LNCaP clone FGC (cell line): ENCODE measurements around the gene BMPR1B.

ENCODE experiments used
- DNase-seq: peaks from one replicate; pipeline ENCODE4 v3.0.0-alpha.2; 2011; ENCODE audit warnings: low read depth
- H3K4me3 ChIP-seq: 2 replicates; pipeline ENCODE4 v1.5.1; 2011; ENCODE audit warnings: mild to moderate bottlenecking, low read depth, low read length, control low read depth
- TF ChIP-seq, protein P1 (sequence below): IDR thresholded peaks from 2 replicates; pipeline ENCODE4 v1.5.1; 2012; ENCODE audit warnings: mild to moderate bottlenecking; ENCODE audit not compliant: control insufficient read depth, insufficient read depth; ENCODE audit errors: extremely low read depth

BMPR1B gene

DNA sequence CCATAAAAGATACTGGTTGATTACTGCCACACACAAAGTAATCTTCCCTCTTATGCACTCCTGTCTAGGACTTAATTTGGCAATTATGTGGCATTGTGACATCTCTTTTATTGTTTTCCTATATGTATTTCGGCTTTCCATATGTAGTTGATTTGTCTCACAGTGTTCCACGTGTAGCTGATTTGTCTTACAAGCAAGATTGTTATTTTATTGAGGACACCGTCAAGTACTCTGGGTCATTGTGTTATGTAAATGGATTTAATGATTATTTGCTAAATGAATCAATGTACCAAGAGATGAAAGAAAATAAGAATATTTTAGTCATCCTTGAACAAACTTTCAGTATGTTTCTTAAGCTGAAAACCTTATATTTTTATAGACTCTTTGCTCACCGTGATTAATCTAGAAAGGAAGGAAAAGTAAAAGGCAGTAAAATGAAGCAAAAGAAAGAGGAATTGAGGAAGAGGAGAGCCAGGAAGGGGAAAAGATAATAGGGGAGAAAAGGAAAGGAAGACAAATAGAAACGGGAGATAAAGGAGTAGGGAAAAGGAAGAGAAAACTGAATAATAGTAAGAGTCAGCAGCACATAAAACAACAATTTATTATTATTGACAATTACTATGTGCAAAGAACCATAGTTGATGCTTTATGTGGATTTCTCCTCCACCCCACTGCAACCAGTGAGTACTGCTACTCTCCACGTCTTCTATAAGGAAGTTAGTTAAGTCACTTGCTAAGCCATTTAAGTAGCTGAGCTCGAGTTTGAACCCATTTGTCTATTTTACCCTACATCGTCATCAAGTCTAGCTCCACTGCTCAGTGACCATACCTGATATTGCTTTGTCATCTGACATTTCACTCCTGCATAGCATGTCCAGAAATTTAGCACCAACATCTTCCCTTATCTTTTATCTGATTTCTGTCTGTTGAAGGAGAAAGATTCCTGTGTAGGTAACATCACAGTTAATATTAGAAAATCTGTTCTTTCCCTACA, 336.5 kb downstream of the BMPR1B start:
- DNase-seq, result peak; percentile 76
- peak overlapping the region; percentile 17; the same call in 1 of the 2 replicates for H3K4me3 ChIP-seq
- TF ChIP-seq, protein P1, sequence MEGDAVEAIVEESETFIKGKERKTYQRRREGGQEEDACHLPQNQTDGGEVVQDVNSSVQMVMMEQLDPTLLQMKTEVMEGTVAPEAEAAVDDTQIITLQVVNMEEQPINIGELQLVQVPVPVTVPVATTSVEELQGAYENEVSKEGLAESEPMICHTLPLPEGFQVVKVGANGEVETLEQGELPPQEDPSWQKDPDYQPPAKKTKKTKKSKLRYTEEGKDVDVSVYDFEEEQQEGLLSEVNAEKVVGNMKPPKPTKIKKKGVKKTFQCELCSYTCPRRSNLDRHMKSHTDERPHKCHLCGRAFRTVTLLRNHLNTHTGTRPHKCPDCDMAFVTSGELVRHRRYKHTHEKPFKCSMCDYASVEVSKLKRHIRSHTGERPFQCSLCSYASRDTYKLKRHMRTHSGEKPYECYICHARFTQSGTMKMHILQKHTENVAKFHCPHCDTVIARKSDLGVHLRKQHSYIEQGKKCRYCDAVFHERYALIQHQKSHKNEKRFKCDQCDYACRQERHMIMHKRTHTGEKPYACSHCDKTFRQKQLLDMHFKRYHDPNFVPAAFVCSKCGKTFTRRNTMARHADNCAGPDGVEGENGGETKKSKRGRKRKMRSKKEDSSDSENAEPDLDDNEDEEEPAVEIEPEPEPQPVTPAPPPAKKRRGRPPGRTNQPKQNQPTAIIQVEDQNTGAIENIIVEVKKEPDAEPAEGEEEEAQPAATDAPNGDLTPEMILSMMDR, result no peak

DNA sequence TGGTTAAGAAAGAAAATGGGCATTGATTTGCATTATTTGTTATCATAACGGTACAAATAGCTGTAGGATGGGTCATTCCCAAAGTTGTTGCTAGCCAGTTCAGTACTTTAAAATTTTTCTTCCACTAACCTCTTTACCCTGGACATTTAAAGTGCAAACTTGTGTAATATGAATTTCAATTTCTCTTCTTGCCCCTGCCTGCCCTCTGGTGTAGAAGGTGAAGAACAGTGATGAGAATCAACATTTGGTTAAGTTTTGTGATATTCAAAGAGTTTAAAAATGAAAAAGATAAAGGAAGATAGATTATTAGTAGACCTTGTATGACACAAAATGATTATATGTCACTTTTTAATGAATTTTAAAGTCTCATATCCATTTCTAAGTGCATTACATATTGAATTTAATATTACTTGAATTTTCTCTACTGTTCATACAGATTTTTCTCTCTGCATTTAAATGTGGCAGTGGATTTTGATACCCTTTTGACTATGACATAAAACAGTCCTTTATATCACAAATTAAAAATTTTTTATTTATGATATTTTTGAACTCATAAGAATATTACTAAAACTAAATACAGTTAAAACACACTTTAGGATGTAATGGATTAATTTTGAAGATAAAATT, 337.7 kb downstream of the BMPR1B start:
- DNase-seq, result no peak
- H3K4me3 ChIP-seq, result no peak overlapping the region
- TF ChIP-seq, protein P1, result peak; percentile 79

- peak; percentile 93 for DNase-seq
- TF ChIP-seq, protein P1, result peak; percentile 47
- no peak overlapping the region for H3K4me3 ChIP-seq
Measured at GRCh38 chr4:95102162-95102790, 344.5 kb downstream of the BMPR1B start.

DNA sequence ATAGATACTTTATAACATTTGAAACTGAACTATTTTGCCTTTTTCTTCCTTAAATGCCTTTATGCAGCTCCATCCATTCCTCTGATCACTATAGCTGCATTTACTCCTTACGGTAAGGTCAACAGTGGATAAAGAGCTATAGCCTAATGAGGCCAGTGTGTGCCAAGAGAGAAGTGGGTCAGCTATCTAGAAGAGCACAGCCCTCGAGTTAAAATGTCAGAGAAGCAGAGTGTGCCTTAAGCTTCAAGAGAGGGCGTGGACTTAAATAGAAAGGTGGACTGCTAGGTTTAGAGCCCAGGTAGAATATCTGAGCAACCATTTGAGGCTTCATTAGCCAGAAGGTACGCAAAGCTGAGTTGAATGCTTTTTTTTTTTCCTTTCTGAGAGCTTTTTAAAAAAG, 347.4 kb downstream of the BMPR1B start:
- no peak for DNase-seq
- H3K4me3 ChIP-seq, result no peak overlapping the region
- TF ChIP-seq, protein P1, result no peak

GRCh38 chr4:95105983-95106382, 348.2 kb downstream of the BMPR1B start:
- DNase-seq, result no peak
- TF ChIP-seq, protein P1, result no peak

DNA sequence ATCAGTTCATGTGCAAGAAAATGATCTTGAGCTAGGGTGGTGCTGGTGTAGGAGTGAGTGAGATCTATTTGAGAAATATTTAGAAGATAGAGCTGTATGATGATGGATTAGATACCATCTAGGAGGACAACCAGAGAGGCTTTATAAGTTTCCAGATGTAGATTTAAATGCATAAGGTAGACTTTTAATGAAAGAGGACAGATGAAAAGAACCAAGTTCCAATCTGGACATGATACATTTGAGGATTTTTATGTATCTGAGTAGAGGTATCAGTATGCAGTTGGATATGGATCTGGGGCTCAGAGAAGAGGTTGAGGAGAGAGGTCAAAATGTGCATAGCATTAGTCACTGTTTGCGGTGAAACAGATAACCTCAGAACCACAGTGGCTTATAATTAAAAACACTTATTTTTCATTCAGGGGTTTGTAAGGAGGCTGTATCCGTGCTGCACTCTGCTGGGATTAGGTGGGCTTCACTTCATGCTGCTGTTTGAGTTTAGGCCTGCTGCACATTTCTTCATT, 348.7 kb downstream of the BMPR1B start:
- TF ChIP-seq, protein P1, result no peak

More at GRCh38 chr4:95105983-95106382, 348.2 kb downstream of the BMPR1B start:
- no peak overlapping the region for H3K4me3 ChIP-seq

More for the DNA sequence above, 348.7 kb downstream of the BMPR1B start:
- no peak overlapping the region for H3K4me3 ChIP-seq
- no peak for DNase-seq
